Stimulated activated CD4-positive, alpha-beta T cell treated with anti-CD3 and anti-CD28 coated beads, Interleukin-4, amount 100 ng/mL, for 48 hours (primary cell): Measurements from ENCODE around the gene P2RY12.

Experiments
- DNase-seq, 2 donors: peaks; one replicate each; pipeline ENCODE4 v3.0.0-alpha.2; 2020; ENCODE audit warnings: low read depth in 2 of 2

The P2RY12 gene

DNA sequence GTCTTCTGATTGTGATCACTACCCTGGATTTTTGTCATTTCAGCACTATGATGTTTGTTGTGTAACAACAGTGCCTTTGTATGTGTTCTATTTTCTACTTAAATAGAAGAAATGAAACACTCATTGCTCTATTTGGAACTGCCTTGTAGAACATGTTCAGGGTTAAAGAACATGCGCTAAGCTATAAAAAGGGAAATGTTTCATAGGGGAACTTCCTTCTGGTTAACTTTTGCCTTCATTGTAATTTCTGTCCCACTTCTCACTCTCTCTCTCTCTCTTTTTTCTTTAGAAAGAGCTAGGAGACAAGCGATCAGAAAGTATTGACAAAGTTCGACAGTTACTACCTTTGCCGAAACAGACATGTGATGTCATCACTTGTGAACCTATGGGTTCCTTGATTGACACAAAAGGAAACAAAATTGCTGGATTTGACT is at the start of gene P2RY12:
Gene P2RY12, minus strand, starts transcription at position 13 of the 434 bp plus-strand sequence. CDS start 45,908 bp downstream, outside the sequence.
- no peak for DNase-seq

DNA sequence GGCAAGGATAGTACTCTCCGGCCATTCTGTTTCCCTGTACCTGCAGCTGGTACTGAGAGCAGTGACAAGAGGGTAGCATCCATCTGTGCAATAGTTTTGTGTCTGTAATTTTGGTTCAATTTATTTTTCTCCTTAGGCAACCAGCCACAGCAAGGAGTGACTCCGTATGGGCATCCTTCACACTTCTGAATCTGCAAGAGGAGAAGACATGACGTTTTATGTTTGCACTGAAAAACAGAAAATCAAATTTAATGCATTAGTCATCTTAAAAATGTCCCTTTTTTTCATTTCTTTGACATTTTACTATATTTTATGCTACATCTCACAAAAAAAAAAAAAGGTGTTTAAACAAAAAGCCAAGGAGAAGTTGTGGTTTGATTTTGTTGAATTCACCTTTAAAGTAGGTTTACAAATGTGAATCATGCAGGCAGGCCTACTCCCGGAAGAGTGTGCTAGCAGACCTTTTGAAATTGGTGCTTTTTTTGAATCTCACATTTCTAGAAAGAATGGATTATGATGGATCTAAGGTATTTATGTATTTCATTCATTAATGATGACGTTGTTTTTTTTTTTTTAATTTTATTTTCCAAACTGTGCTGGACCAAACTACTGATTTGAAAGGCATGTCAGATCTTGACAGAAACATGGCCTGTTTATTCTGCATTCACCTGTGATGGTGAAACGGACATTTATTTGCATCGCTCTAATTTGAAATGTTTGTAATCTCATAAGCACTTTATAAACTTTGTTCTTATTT is 48.2 kb upstream of the P2RY12 start:
- no peak for DNase-seq

GRCh38 chr3:151431940-151432339 is 47.4 kb upstream of the P2RY12 start:
- DNase-seq, result no peak

DNA sequence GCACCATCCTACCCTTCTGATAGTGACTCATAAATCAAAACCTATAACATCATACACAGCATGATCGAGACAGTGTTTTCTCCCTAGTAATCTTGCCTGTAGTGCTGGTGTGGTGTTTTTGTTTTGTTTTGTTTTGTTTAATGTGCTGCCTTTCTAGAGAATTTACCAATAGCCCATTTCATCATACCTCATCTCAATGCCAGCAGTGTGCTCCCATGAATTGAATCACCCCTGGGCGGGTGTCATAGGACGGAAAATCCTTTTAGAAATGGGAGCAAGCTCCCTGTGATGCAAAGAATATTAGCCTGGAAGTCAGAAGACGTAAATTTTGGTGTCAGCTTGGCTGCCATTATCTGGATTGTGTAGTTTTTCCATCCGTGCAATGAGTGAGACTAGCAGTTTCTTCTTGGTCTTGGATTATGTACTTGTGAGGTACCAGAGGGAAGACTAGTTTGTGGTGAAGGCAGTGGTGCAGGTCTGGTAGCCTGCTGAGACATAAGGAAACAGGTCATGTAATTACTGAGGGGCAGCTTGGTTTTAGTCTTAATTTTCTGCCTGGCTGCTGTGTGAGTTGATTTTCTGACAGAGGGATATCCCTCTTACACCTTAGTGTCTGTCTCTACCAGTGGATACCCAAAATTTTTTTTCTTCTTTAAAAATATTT is 46.4 kb upstream of the P2RY12 start:
- DNase-seq, result no peak

- DNase-seq, result no peak
Measured at GRCh38 chr3:151428386-151428785, 43.8 kb upstream of the P2RY12 start.

DNA sequence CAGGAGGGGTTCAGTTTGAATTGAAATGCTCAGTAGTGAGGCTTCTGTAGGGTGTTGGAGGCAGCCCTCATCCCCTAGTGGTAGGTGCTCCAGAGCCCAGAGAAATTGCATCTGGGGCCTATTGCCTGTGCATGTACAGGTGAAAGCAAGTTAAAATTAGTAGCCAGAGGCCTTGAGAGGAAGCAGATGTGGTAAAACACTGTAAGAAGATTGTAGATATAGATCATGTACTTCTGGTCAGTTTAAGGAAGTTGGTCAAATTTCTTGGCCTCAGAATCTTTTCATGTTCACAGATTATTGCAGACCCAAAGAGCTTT is 41.7 kb upstream of the P2RY12 start:
- no peak for DNase-seq

DNA sequence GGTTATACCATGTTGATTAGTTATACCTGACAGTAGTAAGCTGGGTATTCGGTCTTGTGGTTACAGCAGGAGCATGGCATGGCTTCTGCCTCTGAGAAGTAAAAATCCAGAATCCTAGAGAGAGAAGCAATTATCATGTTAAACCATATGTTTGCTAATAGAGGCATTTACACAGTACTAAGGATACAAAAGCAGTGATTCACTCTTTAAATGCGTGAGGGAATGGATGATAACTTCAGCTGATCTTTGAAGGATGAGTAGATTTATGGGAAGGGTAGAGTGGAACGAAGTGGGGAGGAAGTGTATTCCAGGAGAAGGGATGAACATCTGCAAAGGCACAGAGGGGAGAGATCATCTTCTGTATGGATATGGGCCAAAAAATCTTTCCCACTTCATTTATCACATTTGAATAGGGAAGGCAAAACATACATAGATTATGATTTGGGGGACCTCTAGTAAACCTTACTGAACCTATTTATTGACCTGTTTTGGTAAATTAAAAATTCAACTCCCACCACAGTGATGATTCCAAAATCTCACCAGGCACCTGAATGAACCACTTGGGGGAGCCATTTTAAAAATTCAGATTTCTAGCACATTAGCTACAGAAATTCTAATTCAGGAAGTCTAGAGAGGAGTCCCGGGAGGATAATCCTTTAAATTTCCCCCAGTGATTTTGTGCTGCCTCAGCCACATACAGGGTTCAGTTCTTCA is 41.2 kb upstream of the P2RY12 start:
- DNase-seq, result no peak

GRCh38 chr3:151423091-151423490 is 38.5 kb upstream of the P2RY12 start:
- DNase-seq, result no peak

DNA sequence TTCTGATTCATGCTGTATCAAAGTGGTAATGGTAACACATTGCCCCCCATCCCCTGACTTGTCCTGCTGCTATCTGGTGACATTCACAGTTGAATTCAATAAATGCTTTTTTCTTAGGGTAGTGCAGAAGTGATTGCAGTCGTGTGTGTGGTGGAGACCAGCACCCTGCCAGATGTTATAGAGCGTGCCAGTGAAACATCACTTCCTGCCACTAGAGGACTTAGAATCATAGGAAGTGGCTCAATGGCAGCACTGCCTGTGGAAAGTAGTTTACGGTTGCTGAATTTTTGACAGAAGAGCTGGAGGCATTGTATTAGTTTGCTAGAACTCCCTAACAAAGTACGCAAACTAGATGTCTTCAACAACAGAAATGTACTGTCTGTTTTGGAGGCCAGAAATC is 37.4 kb upstream of the P2RY12 start:
- DNase-seq, result no peak

DNA sequence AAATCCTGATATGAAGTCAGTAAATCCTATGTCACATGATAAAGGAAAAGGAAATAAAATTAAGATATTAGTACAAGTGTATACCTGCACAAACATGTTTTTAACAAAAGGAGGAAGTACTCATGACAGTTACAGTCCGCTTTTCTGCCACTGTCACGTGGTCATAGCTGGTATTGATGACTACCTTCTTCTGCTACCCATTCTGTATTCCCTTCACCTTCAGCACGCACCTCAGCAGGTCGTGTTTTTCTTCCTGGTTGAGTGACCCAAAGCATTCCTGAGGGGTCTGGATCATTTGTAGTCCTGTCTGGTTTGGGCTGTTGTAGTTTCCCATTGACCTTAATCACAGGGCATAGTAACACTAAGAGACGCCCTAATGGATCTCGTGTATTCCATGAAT is 35.3 kb upstream of the P2RY12 start:
- no peak for DNase-seq

DNA sequence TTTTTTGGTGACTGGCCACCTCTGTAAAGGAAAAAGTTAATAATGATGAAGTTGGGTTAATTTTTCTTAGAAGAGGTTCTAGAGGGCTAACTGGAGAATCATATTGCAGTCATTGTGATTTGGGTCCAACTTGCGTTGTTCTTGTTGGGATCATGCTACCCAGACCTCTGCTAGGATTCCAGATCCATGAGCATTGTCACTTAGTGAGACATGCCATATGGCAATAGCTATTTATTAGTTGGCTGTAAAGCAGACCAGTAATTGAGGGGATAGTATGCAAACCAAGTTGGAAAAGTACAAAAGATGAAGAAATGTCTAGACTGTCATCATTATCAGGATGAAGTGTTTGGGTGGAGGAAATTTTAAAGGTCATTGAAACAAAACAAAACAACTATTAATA is 30.7 kb upstream of the P2RY12 start:
- no peak for DNase-seq

DNA sequence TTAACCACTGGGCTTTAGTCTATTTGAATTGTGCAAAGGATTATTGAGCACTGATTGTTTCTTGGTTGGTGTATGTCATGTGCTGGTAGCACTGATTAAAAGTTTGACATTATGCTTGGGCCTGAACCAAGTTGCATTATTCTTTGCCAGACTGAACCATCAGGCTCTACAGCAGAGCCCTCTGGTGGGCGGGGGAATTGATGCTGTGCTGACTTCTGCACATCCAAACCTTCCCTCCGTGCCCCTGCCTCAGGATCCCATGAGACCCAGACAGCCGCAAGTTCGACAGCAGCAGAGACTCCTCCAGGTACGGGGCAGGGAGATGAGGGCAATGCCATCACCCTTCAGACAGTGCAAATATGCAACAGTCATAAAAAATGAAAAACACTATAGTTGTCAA is 28.4 kb upstream of the P2RY12 start:
- no peak for DNase-seq

- no peak for DNase-seq
Measured at GRCh38 chr3:151410891-151411559, 26.5 kb upstream of the P2RY12 start.

DNA sequence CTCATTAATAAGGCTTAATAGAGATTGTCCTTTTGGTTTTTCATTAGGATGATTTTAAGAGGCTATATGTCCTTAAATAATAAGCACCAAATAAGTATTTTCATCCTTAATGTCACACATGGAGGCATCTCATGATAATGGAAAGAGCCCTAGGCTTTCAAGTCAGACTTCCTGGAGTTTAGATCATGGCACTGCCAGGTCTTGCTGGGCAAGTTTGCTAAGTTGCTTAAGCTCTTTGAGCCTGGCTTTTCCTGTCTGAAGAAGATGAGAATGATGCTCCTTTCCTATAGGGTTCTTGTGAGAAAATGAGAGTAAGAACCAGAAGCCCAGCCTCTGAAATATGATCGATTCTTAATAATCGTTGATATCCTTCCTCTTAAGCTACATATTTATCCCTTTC is 23.4 kb upstream of the P2RY12 start:
- no peak for DNase-seq

- no peak for DNase-seq
Measured at GRCh38 chr3:151404316-151404715, 19.8 kb upstream of the P2RY12 start.

GRCh38 chr3:151403246-151403645 is 18.7 kb upstream of the P2RY12 start:
- DNase-seq, result no peak

- no peak for DNase-seq
Measured at GRCh38 chr3:151402349-151402748, 17.8 kb upstream of the P2RY12 start.

DNA sequence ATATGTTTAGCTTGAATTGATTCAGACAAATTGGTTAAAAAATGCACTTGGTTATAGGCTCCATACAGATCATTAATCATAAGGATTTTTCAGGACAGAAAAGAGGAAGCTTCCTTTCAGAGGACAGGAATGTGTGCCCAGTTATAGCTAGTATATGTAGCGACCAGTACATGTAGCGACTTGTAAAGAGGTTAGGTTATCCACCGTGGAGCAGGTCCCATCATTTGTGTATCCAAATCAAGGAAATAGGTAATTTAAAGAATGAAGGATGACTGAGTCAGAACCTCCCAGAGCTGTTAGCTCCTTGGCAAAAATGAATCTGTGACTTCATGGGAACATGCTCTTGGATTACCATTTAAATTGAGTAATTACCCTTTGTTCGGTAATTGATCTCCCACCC is 15.8 kb upstream of the P2RY12 start:
- DNase-seq, result no peak

GRCh38 chr3:151398895-151399294 is 14.3 kb upstream of the P2RY12 start:
- no peak for DNase-seq

- no peak for DNase-seq
Measured at GRCh38 chr3:151395806-151396205, 11.3 kb upstream of the P2RY12 start.

- DNase-seq, result no peak
Measured at GRCh38 chr3:151394611-151395010, 10.1 kb upstream of the P2RY12 start.

GRCh38 chr3:151393941-151394340 is 9.4 kb upstream of the P2RY12 start:
- DNase-seq, result no peak
